Measurements from ENCODE around the gene DPPA2.
A peak's percentile ranks its signal among the peaks of the same experiment; 100 is the strongest.

Gene DPPA2

DNA sequence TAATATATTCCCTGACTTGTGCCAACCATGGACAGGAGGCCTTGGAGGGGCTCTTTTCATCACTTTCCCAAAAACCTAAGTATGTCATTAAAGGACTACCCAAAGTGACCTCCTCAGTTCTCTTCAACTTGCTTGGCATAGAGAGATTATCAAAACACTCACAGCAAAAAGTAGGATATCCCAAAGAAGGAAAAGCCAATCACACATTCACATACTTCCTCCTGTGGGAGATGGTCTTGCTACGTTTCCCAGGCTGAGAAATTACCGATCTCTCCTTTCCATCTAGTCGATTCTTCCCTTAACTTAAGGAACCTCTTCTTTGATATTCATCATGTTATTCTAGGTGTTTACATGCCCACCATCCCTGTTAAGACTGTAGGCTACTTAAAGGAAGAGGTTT is 11.9 kb upstream of the DPPA2 start:
- DNase-seq (ENCODE audit: low read depth in 2 of 2) = no peak
- no peak overlapping the region for H3K4me3 ChIP-seq (replicated peaks in 1 of 2; ENCODE audit: low read depth in 2 of 2, low read length in 2 of 2)
- TF ChIP-seq, protein P1, sequence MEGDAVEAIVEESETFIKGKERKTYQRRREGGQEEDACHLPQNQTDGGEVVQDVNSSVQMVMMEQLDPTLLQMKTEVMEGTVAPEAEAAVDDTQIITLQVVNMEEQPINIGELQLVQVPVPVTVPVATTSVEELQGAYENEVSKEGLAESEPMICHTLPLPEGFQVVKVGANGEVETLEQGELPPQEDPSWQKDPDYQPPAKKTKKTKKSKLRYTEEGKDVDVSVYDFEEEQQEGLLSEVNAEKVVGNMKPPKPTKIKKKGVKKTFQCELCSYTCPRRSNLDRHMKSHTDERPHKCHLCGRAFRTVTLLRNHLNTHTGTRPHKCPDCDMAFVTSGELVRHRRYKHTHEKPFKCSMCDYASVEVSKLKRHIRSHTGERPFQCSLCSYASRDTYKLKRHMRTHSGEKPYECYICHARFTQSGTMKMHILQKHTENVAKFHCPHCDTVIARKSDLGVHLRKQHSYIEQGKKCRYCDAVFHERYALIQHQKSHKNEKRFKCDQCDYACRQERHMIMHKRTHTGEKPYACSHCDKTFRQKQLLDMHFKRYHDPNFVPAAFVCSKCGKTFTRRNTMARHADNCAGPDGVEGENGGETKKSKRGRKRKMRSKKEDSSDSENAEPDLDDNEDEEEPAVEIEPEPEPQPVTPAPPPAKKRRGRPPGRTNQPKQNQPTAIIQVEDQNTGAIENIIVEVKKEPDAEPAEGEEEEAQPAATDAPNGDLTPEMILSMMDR (IDR thresholded peaks at IDR 0.05; ENCODE audit: low read depth, low read length) = no peak

DNA sequence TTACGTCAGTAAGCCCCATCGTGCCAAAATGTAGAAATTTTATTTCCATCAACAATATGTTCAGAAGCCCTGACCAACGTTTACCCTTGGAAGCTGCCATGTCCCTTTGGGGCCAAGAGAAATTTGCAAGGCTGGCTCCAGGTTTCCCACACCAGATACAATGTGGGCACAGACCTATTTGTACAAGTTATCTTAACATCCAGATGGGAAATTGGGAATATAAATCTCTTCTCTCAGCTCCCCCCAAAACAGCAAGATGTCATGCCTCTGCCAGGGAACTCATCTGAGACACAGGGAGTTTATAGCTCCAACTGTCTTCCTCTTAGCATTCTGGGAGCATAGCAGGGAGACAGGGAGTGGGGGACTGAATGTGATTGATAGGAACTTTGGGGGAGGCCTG is 9.3 kb upstream of the DPPA2 start:
- TF ChIP-seq, protein P1 (IDR thresholded peaks at IDR 0.05; ENCODE audit: low read depth, low read length) = no peak
- no peak overlapping the region for H3K4me3 ChIP-seq (replicated peaks in 1 of 2; ENCODE audit: low read depth in 2 of 2, low read length in 2 of 2)
- DNase-seq (ENCODE audit: low read depth in 2 of 2) = no peak

DNA sequence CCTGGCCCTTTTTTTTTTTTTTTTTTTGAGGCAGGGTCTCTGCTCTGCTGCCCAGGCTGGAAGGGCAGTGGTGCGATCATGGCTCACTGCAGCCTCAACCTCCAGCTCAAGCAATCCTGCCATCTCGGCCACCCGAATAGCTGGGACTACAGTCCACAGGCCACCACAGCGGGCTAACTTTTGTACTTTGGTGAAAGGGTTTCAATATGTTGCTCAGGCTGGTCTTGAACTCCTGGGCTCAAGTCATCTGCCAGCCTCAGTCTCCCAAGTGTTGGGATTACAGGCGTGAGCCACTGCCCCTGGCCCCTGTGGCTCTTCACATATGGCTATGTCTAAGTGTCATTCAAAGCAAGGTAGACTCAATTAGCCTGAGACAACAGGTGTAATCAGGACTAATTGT is 8.8 kb upstream of the DPPA2 start:
- TF ChIP-seq, protein P1 (IDR thresholded peaks at IDR 0.05; ENCODE audit: low read depth, low read length) = no peak
- H3K4me3 ChIP-seq (replicated peaks in 1 of 2; ENCODE audit: low read depth in 2 of 2, low read length in 2 of 2) = no peak overlapping the region
- no peak for DNase-seq (ENCODE audit: low read depth in 2 of 2)

DNA sequence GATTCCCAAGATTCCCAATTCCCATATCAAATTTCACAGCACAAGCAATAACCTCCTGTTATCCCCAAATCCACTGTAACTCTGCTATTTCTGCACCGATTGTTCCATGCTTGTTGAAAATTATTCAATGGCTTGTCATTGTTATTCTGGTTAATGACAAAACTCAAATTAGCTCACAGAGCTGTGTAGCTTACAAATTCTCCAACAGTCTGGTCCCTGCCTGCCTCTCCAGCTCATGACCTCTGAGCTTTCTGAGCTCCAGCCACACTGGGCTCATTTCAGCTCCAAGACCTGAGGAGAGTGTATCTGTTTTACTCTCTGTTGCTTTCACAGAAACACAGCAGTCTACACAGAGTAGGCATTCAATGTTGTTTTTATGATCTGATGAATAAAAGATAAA is 3.3 kb downstream of the DPPA2 start:
- TF ChIP-seq, protein P1 (IDR thresholded peaks at IDR 0.05; ENCODE audit: low read depth, low read length) = no peak
- no peak overlapping the region for H3K4me3 ChIP-seq (replicated peaks in 1 of 2; ENCODE audit: low read depth in 2 of 2, low read length in 2 of 2)
- DNase-seq (ENCODE audit: low read depth in 2 of 2) = no peak

DNA sequence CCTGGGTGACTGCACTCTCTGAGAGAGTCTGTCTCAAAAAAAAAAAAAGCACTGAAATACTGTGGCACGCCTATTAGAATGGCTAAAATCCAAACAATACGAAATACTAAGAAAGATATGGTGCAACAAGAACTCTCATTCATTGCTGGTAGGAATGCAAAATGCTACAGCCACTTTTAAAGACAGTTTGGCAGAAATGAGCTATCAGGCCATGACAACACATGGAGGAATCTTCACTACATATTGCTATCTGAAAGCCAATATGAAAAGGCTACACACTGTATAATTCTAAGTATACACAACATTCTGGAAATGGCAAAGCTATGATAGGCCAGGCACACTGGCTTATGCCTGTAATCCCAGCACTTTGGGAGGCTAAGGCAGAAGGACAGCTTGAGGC is 18.8 kb downstream of the DPPA2 start:
- no peak overlapping the region for H3K4me3 ChIP-seq (replicated peaks in 1 of 2; ENCODE audit: low read depth in 2 of 2, low read length in 2 of 2)
- TF ChIP-seq, protein P1 (IDR thresholded peaks at IDR 0.05; ENCODE audit: low read depth, low read length) = no peak
- no peak for DNase-seq (ENCODE audit: low read depth in 2 of 2)

DNA sequence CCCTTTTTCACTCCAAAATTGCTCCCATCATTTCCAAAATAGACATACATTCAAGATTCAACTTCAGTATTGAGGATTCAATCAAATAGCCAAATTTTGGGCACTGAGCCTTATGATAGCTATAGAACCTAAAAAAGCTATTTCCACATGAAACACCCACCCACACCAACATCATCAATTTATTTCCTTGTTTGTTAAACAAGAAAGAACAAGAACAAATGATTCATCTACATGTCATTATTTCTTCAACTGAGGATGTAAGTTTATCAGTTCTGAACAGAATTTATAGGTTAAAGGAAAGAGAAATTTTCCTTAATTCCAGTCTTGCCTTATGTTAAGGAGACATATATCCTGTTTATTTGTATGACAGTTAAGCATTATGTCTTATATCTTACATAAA is 32.2 kb downstream of the DPPA2 start:
- no peak for DNase-seq (ENCODE audit: low read depth in 2 of 2)
- no peak overlapping the region for H3K4me3 ChIP-seq (replicated peaks in 1 of 2; ENCODE audit: low read depth in 2 of 2, low read length in 2 of 2)
- TF ChIP-seq, protein P1 (IDR thresholded peaks at IDR 0.05; ENCODE audit: low read depth, low read length) = no peak

DNA sequence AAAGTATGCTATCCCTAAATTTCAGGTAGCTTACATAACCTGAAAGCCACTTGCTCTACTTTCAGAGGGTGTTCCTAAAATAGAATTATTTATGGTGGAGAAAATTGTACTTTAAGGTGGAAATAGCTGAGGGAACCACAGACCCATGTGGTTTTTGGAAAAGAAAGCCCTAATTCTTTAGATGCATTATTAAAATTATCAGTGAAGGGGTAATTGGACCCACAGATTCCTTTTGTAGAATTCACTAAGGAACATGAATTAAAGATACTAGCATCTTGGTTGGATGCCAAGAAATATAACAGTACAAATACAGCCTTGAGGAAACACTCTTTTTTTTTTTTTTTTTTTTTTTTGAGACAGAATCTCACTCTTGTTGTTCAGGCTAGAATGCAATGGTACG is 37.8 kb downstream of the DPPA2 start:
- DNase-seq (ENCODE audit: low read depth in 2 of 2) = peak in 1 of 2 donors; percentile 11

More for the DNA sequence above, 37.8 kb downstream of the DPPA2 start:
- H3K4me3 ChIP-seq (replicated peaks in 1 of 2; ENCODE audit: low read depth in 2 of 2, low read length in 2 of 2) = no peak overlapping the region
- TF ChIP-seq, protein P1 (IDR thresholded peaks at IDR 0.05; ENCODE audit: low read depth, low read length) = no peak

Measured in cardiac fibroblast (primary cell).